Heart right ventricle (tissue), 16 donors: ENCODE measurements around the gene PPP1R8. TPM values are rescaled to one million over a fixed set of nuclear protein-coding genes. Genes with fewer than 3 reads are reported as not detected.

ENCODE experiments used
- ATAC-seq, 8 donors: fragments of 200-7000 bp; cut with Tn5 transposase; one replicate each; pipeline ENCODE4 v1.9.1; 2020; ENCODE audit warnings: mild to moderate bottlenecking in 8 of 8, moderate library complexity in 8 of 8, moderate number of reproducible peaks in 1 of 8
- DNase-seq, 2 donors: peaks; one replicate each; pipeline ENCODE4 v3.0.0-alpha.2; 2020
- H3K27ac ChIP-seq, 10 donors: fragments of 200-600 bp; sonication (generic) in 2 of 10; one replicate each; pipeline versions ENCODE4 v1.5.0 to v1.8.0; 2020 to 2022; ENCODE audit warnings: mild to moderate bottlenecking in 3 of 10
- H3K27me3 ChIP-seq, 7 donors: fragments of 200-600 bp; one replicate each; pipeline ENCODE4 v1.8.0; 2021 to 2022; ENCODE audit warnings: mild to moderate bottlenecking in 2 of 7
- H3K36me3 ChIP-seq, 9 donors: fragments of 200-600 bp; sonication (generic) in 1 of 9; one replicate each; pipeline versions ENCODE4 v1.5.0 to v1.8.0; 2020 to 2022; ENCODE audit warnings: mild to moderate bottlenecking in 2 of 9
- H3K4me1 ChIP-seq, 9 donors: fragments of 200-600 bp; sonication (generic) in 1 of 9; one replicate each; pipeline versions ENCODE4 v1.5.0 to v1.8.0; 2020 to 2022; ENCODE audit warnings: mild to moderate bottlenecking in 4 of 9
- H3K4me3 ChIP-seq, 10 donors: fragments of 200-600 bp; sonication (generic) in 2 of 10; one replicate each; pipeline versions ENCODE4 v1.5.0 to v1.8.0; 2020 to 2022; ENCODE audit warnings: mild to moderate bottlenecking in 7 of 10, moderate library complexity in 2 of 10
- H3K9me3 ChIP-seq, 11 donors: fragments of 200-600 bp in 10 of 11; sonication (generic) in 2 of 11; one replicate each; pipeline versions ENCODE4 v1.5.0 to v1.8.0; 2013 to 2022; ENCODE audit warnings: mild to moderate bottlenecking in 2 of 11, control low read depth in 1 of 11, moderate library complexity in 1 of 11
- CTCF ChIP-seq, 9 donors: fragments of 200-600 bp; sonication (generic) in 2 of 9; IDR thresholded peaks; one replicate each; pipeline versions ENCODE4 v1.5.0 to v1.8.0; 2021 to 2022; ENCODE audit warnings: antibody characterized with exemption in 9 of 9, mild to moderate bottlenecking in 5 of 9, moderate library complexity in 1 of 9
- WGBS, 2 donors: extraction: QIAGEN DNeasy Blood & Tissue Kit; methylation state at CpG; one replicate each; pipeline ENCODE4 v1.1.7; 2013; ENCODE audit warnings: inconsistent platforms in 1 of 2; 5-methylcytosine and 5-hydroxymethylcytosine counted together
- intact Hi-C, 10 donors: fragments of 100-400 bp; cut with DNase I; formaldehyde crosslinking; loops; one replicate each; pipeline versions ENCODE4 v1.11.1 to v1.14.2; 2022
- polyA plus RNA-seq, 2 donors: library from polyadenylated mRNA; stranded (reverse); fragments of 200-250 nt; gene quantifications; one replicate each; pipeline ENCODE4 v1.2.3, GENCODE V29; 2013
- total RNA-seq, 10 donors: library from RNA; stranded (reverse); fragmentation: NEBNext Ultra II Directional in 3 of 10; extraction: Animal tissue kit (Norgen Biotek cat#: 25700) in 3 of 10; gene quantifications; one replicate each; pipeline versions ENCODE4 v1.2.1 to v1.2.4, GENCODE V29; 2021 to 2023
- donor health status: Arrhythmogenic right ventricular cardiomyopathy.
- donor health status: ischemic (EF 13 %, LVEDD 7.1; RV severe dilation, severe dysfunction).
- donor health status: healthy with polysubstance abuse.
- donor health status: DM: no; HTN: yes; CAD: no.
- donor health status: DM: no; HTN: no; CAD: no.
- donor health status: ischemic (EF 25% LVEDD 6.9; RV normal size, moderate dysfunction).
- donor health status: ischemic (EF 25% LVEDD 5.7; RV mildly dilated, moderate dysfunction).
- donor health status: healthy.
- donor health status: DM: yes; HTN: yes; CAD: no.
- donor health status: Ischemic cardiomyopathy.
- donor health status: ischemic (EF 35%, LVEDD 5.7; RV mildly dilated, moderate dysfunction).
- donor health status: nonischemic (EF 11% LVEDD 7.7; RV severe dilation, severe dysfunction).
- donor health status: DM: yes; HTN: yes; CAD: no.
- donor health status: PGD.
- donor health status: ischemic (EF 29% LVEDD 5.4; RV normal size, mild dysfunction).
- donor health status: nonischemic (EF 23%, LVEDD 6.1; RV moderate dilation, normal function).

Gene PPP1R8
- total and polyA plus RNA-seq, 12 donors = 13.9 to 33.4 (median 25.6) TPM

DNA sequence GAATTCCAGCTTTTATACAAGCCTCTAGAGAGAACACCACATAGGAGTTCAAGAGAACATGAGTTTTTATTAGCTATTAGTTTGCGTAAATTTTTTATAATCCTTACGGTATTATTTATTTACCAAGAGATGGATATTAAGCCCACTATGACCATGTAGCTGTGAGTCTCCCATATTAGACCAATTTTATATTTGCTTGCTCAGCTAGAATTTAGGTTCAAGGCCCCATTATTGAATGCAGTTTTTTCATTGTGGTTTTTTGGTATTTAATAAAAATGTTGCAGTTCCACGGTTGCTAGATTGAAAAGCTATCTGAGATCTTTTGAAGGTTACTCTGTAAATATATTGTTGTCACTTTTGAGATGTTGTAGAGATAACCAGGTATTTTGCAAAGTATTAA is 2.9 kb downstream of the PPP1R8 start:
- Histone ChIP-seq H3K9me3 (no peaks in the 10 kb centered on the region), H3K27ac (no peak overlapping the region), H3K4me3 (no peak overlapping the region), H3K36me3 (peaks cover 0 to 54% (median 8%) of the 10 kb centered on the region in 9 donors), H3K4me1 (peaks cover 0 to 40% (median 22%) of the 10 kb centered on the region in 9 donors), H3K27me3 (no peaks in the 10 kb centered on the region)
- DNase-seq (no peak), ATAC-seq (no peak)
- WGBS, 2 donors = 90 to 93% methylated on average over 3 of the region's 3 CpGs
- intact Hi-C loops = no loop called here
- no peak for TF ChIP-seq CTCF (IDR thresholded peaks at IDR 0.05)

DNA sequence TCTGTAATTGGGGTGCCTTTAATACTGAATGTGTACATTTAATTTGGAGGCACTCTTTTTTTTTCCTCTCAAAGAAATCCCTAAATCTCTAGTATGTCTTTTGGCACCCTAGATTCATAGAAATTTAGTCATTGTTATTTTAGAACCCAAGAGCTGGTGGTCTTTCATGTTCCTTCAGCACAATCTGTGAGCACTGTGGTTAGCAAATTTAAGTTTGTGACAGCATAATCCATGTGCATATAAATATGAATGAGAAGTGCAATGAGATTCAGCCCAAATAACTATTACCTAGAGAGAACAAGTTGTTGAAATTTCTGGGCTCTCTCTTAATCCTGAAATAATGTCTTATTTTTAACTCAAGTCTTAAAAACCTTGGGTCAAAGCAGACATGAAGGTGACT is 4.5 kb downstream of the PPP1R8 start:
- Histone ChIP-seq H3K4me3 (no peak overlapping the region), H3K9me3 (no peaks in the 10 kb centered on the region), H3K27me3 (no peaks in the 10 kb centered on the region), H3K36me3 (peaks cover 0 to 70% (median 17%) of the 10 kb centered on the region in 9 donors), H3K4me1 (peaks cover 0 to 35% (median 22%) of the 10 kb centered on the region in 9 donors), H3K27ac (no peak overlapping the region)
- DNase-seq (no peak), ATAC-seq (no peak)
- TF ChIP-seq CTCF (IDR thresholded peaks at IDR 0.05) = no peak
- intact Hi-C loops = no loop called here

GRCh38 chr1:27835501-27835900 is 4.9 kb downstream of the PPP1R8 start:
- no peak for TF ChIP-seq CTCF (IDR thresholded peaks at IDR 0.05)
- intact Hi-C loops = no loop called here
- H3K4me3 ChIP-seq = no peak overlapping the region
- peaks cover 0 to 74% (median 22%) of the 10 kb centered on the region in 9 donors for H3K36me3 ChIP-seq
- no peak for DNase-seq
- 96 to 100% methylated on average over 1 of the region's 1 CpG for WGBS, 2 donors
- H3K9me3 ChIP-seq = no peaks in the 10 kb centered on the region
- ATAC-seq = no peak
- peaks cover 0 to 35% (median 22%) of the 10 kb centered on the region in 9 donors for H3K4me1 ChIP-seq
- no peaks in the 10 kb centered on the region for H3K27me3 ChIP-seq
- H3K27ac ChIP-seq = no peak overlapping the region

DNA sequence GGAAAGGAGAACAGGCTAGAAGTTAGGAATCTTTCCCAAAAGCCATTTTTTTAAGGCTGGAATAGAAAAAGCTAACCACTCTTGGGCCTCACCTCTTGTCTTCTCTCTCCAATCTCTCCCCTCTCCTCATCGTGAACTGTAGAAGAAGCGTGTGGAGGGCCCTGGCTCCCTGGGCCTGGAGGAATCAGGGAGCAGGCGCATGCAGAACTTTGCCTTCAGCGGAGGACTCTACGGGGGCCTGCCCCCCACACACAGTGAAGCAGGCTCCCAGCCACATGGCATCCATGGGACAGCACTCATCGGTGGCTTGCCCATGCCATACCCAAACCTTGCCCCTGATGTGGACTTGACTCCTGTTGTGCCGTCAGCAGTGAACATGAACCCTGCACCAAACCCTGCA is 19.4 kb downstream of the PPP1R8 start:
- intact Hi-C loops = loop anchor here in 2 of 10 donors (10.0 kb wide), 1 partner anchor 345 kb away; no protein-coding TSS in a partner anchor
- H3K27ac ChIP-seq = no peak overlapping the region
- WGBS, 2 donors = 94 to 98% methylated on average over 7 of the region's 7 CpGs
- no peak overlapping the region for H3K4me3 ChIP-seq
- DNase-seq (no peak), ATAC-seq (no peak)
- H3K27me3 ChIP-seq = no peaks in the 10 kb centered on the region
- H3K9me3 ChIP-seq = no peaks in the 10 kb centered on the region
- peaks cover 0 to 70% (median 55%) of the 10 kb centered on the region in 9 donors for H3K36me3 ChIP-seq
- H3K4me1 ChIP-seq = no peaks in the 10 kb centered on the region
- no peak for TF ChIP-seq CTCF (IDR thresholded peaks at IDR 0.05)
